OCI-LY7 (cell line): ENCODE measurements around the gene RNF175. TPM values are rescaled to one million over a fixed set of nuclear protein-coding genes. Genes with fewer than 3 reads are reported as not detected.

Source experiments
- BruUV-seq: library from RNA; stranded (reverse); fragments of 400-500 nt; replicated peaks from 2 replicates; lab custom pipeline; 2021; lab: Mats Ljungman, UMichigan
- CTCF ChIA-PET: fragments of 300-600 bp; sonication (Branson Sonifier 250); formaldehyde crosslinking; loops from one replicate; lab custom pipeline; 2022; ENCODE audit warnings: antibody characterized with exemption; ENCODE audit not compliant: unreplicated experiment; lab: Charles Lee
- POLR2A ChIA-PET: fragments of 300-600 bp; sonication (Branson Sonifier 250); formaldehyde crosslinking; loops from one replicate; lab custom pipeline; 2022; ENCODE audit warnings: antibody characterized with exemption; lab: Charles Lee
- DNase-seq: peaks from one replicate; pipeline ENCODE4 v3.0.0-alpha.2; 2015; ENCODE audit warnings: low spot score
- H2AFZ ChIP-seq: fragments of 200-600 bp; sonication (generic), shearing (Covaris generic); 2 replicates; pipeline ENCODE4 v1.6.1; 2014; ENCODE audit warnings: mild to moderate bottlenecking, antibody characterized with exemption, low read length, moderate library complexity
- H3K27ac ChIP-seq: fragments of 200-600 bp; sonication (generic); 2 replicates; pipeline ENCODE4 v1.5.1; 2014; ENCODE audit warnings: mixed run types, low read depth, mild to moderate bottlenecking, moderate library complexity, low read length, inconsistent platforms; ENCODE audit not compliant: poor library complexity, severe bottlenecking
- H3K36me3 ChIP-seq: fragments of 200-600 bp; sonication (generic); 2 replicates; pipeline ENCODE4 v1.6.1; 2014; ENCODE audit warnings: mild to moderate bottlenecking, antibody characterized with exemption, low read length, moderate library complexity, mixed read lengths; ENCODE audit not compliant: insufficient read depth
- H3K4me1 ChIP-seq: fragments of 200-600 bp; sonication (generic); 2 replicates; pipeline ENCODE4 v1.5.1; 2014; ENCODE audit warnings: mild to moderate bottlenecking, low read length; ENCODE audit not compliant: insufficient read depth, poor library complexity, severe bottlenecking
- H3K4me2 ChIP-seq: fragments of 200-600 bp; sonication (generic); 2 replicates; pipeline ENCODE4 v1.6.1; 2014; ENCODE audit warnings: mild to moderate bottlenecking, low read length
- H3K4me3 ChIP-seq: fragments of 200-600 bp; sonication (generic); 2 replicates; pipeline ENCODE4 v1.5.1; 2014; ENCODE audit warnings: mild to moderate bottlenecking, low read depth, low read length; ENCODE audit not compliant: poor library complexity, severe bottlenecking
- H3K79me2 ChIP-seq: fragments of 200-600 bp; sonication (generic); 2 replicates; pipeline ENCODE4 v1.6.1; 2016; ENCODE audit warnings: low read depth, mild to moderate bottlenecking, low read length, moderate library complexity, mixed read lengths; ENCODE audit not compliant: insufficient read depth
- H3K9me2 ChIP-seq: fragments of 200-600 bp; sonication (generic); 2 replicates; pipeline ENCODE4 v1.6.1; 2016; ENCODE audit warnings: mild to moderate bottlenecking, low read length, mixed read lengths; ENCODE audit not compliant: insufficient read depth
- H3K9me3 ChIP-seq: fragments of 200-600 bp; sonication (generic); 2 replicates; pipeline ENCODE4 v1.6.1; 2014; ENCODE audit warnings: mild to moderate bottlenecking, mixed run types, low read length, mixed read lengths
- H4K20me1 ChIP-seq: fragments of 200-600 bp; sonication (generic); 2 replicates; pipeline ENCODE4 v1.6.1; 2014; ENCODE audit warnings: mild to moderate bottlenecking, antibody characterized with exemption, low read length, moderate library complexity, mixed read lengths; ENCODE audit not compliant: insufficient read depth
- EZH2phosphoT487 ChIP-seq: fragments of 200-600 bp; sonication (generic); IDR thresholded peaks from 2 replicates; pipeline ENCODE4 v1.6.1; 2018; ENCODE audit warnings: low read depth, borderline replicate concordance, mild to moderate bottlenecking, mixed run types, antibody characterized with exemption, low read length, moderate library complexity, mixed read lengths
- intact Hi-C: fragments of 100-400 bp; cut with micrococcal nuclease; formaldehyde crosslinking; loops from one replicate; pipeline ENCODE4 v1.10.0; 2022; ENCODE audit not compliant: unreplicated experiment
- total RNA-seq, 2 experiments: library from RNA; depleted of rRNA in 1 of 2; stranded (reverse); fragments of >200 nt in 1 of 2; shearing (Covaris generic) in 1 of 2; gene quantifications; 2 replicates each; pipeline ENCODE4 v1.2.3, GENCODE V29; 2014 to 2022
- TF ChIP-seq, protein P1 (sequence below): fragments of 200-600 bp; sonication (generic); conservative IDR thresholded peaks from 2 replicates; pipeline ENCODE4 v1.5.1; 2014; ENCODE audit warnings: mild to moderate bottlenecking, antibody characterized with exemption, low read length, moderate library complexity, mixed read lengths

The RNF175 gene
- total RNA-seq, 2 experiments from 2014 or later = 0.25 TPM; not detected in 1

DNA sequence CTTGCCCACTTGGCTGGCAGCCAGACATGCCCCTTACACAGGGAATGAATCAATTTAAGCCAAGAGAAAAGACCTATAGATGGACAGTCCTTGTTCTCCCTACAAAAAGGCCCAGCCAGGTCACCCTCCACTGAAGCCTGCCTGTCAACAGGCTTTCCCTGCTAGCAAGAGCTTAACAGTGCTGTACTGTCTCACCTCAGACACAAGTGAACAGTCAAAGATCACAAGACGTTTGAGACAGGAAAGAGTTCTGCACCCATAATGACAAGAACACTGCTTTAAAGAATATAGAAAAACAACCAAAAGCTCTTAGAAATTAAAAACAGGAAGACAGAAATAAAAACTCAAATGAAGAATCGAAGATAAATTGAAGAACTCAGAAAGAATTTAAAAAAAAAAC lies 4.6 kb downstream of the RNF175 start:
- H3K4me1 ChIP-seq = no peaks in the 10 kb centered on the region
- DNase-seq = no peak
- POLR2A ChIA-PET = interaction anchor here (0.6 kb wide), 1 partner anchor 592 kb away, joined by 3 read pairs; no protein-coding TSS in a partner anchor
- intact Hi-C loops = no loop called here
- BruUV-seq = no TSS peak
- CTCF ChIA-PET = no interaction called here
- no peaks in the 10 kb centered on the region for H3K9me3 ChIP-seq
- H3K36me3 ChIP-seq = no peaks in the 10 kb centered on the region
- H3K79me2 ChIP-seq = no peaks in the 10 kb centered on the region
- no peak overlapping the region for H2AFZ ChIP-seq
- TF ChIP-seq, protein P1, sequence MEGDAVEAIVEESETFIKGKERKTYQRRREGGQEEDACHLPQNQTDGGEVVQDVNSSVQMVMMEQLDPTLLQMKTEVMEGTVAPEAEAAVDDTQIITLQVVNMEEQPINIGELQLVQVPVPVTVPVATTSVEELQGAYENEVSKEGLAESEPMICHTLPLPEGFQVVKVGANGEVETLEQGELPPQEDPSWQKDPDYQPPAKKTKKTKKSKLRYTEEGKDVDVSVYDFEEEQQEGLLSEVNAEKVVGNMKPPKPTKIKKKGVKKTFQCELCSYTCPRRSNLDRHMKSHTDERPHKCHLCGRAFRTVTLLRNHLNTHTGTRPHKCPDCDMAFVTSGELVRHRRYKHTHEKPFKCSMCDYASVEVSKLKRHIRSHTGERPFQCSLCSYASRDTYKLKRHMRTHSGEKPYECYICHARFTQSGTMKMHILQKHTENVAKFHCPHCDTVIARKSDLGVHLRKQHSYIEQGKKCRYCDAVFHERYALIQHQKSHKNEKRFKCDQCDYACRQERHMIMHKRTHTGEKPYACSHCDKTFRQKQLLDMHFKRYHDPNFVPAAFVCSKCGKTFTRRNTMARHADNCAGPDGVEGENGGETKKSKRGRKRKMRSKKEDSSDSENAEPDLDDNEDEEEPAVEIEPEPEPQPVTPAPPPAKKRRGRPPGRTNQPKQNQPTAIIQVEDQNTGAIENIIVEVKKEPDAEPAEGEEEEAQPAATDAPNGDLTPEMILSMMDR = no peak
- TF ChIP-seq EZH2phosphoT487 = no peak
- H3K4me2 ChIP-seq = no peak overlapping the region
- no peaks in the 10 kb centered on the region for H3K9me2 ChIP-seq
- H3K4me3 ChIP-seq = no peak overlapping the region
- no peak overlapping the region for H3K27ac ChIP-seq
- no peaks in the 10 kb centered on the region for H4K20me1 ChIP-seq

DNA sequence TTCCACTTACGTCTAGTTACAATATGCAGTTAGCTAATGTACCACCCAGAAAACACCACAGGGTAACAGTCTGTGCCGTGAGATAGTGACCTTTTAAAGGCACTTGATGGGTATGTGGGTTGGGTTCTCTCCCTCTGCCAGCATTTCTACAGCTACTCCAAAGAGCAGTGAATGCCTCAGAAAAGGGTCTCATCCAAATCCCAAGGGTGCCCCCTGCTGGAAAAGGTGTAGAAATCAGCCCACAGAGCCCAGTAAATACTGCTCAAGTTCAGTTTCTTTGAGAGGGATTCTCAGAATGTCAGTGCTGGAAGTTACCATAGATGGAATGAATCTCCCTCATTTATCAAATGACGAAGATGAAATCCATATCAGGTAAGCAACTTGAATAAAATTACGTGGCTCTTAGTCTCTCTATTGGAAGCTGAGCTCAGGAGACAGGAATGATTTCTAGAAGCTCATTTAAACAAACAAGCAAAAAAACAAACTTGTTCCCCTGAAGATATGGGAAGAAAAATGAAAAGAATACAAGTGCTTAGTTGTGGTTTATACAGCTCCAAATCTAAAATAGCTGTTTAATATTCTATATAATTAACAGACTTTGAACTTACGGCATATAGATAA lies 9.5 kb downstream of the RNF175 start:
- Histone ChIP-seq H3K27ac (no peak overlapping the region), H4K20me1 (no peaks in the 10 kb centered on the region), H3K9me2 (no peaks in the 10 kb centered on the region), H3K79me2 (no peaks in the 10 kb centered on the region), H3K4me3 (no peak overlapping the region), H3K4me2 (no peak overlapping the region), H3K4me1 (no peaks in the 10 kb centered on the region), H3K9me3 (no peaks in the 10 kb centered on the region), H2AFZ (no peak overlapping the region), H3K36me3 (no peaks in the 10 kb centered on the region)
- intact Hi-C loops = loop anchor here (1.0 to 5.0 kb wide), 4 partner anchors 101 to 608 kb away; partner anchors contain the start of gene MND1
- BruUV-seq = no TSS peak
- DNase-seq = peak; percentile 83
- no peak for TF ChIP-seq EZH2phosphoT487
- TF ChIP-seq, protein P1 = peak; percentile 90
- CTCF ChIA-PET = interaction anchor here (1.0 kb wide), 1 partner anchor 106 kb away, joined by 3 read pairs; no protein-coding TSS in a partner anchor
- POLR2A ChIA-PET = interaction anchor here (0.6 to 1.2 kb wide), 3 partner anchors 9 to 102 kb away, joined by 3 to 7 read pairs (median 4); no protein-coding TSS in a partner anchor

DNA sequence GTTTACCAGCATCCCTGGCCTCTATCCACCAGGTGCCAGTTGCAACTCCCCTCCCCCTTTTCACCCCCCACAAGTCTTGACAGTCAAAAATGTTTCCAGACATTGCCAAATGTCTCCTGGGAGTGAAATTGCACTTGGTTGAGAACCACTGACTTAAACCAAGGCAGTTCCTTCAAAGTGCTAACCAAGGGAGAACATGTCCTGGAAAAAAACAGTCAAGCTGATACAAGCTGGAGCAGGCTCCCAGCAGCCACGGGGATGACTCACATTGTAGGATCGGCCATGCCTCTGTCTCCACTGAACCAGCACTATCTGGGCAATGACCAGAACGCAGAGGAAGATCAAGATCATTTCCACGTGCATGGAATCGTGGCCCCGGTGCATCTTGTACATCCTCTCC lies 11.4 kb downstream of the RNF175 start:
- no peaks in the 10 kb centered on the region for H4K20me1 ChIP-seq
- no peaks in the 10 kb centered on the region for H3K36me3 ChIP-seq
- H2AFZ ChIP-seq = no peak overlapping the region
- no TSS peak for BruUV-seq
- ChIA-PET POLR2A (interaction anchor here (0.7 kb wide), 1 partner anchor 1614 kb away, joined by 3 read pairs; no protein-coding TSS in a partner anchor), CTCF (no interaction called here)
- H3K9me2 ChIP-seq = no peaks in the 10 kb centered on the region
- intact Hi-C loops = no loop called here
- TF ChIP-seq EZH2phosphoT487 = no peak
- TF ChIP-seq, protein P1 = no peak
- H3K9me3 ChIP-seq = no peaks in the 10 kb centered on the region
- no peak overlapping the region for H3K4me3 ChIP-seq
- H3K4me1 ChIP-seq = no peaks in the 10 kb centered on the region
- H3K4me2 ChIP-seq = no peak overlapping the region
- H3K27ac ChIP-seq = no peak overlapping the region
- H3K79me2 ChIP-seq = no peaks in the 10 kb centered on the region
- DNase-seq = no peak
